LNCAP (cell line): ENCODE data around the gene B3GNT9.
A peak's percentile ranks its signal among the peaks of the same experiment; 100 is the strongest.

Experiments used
- CTCF ChIP-seq: fragments of 450-650 bp; IDR thresholded peaks from 2 replicates; pipeline ENCODE4 v1.5.1; 2017; ENCODE audit warnings: mild to moderate bottlenecking

The B3GNT9 gene

DNA sequence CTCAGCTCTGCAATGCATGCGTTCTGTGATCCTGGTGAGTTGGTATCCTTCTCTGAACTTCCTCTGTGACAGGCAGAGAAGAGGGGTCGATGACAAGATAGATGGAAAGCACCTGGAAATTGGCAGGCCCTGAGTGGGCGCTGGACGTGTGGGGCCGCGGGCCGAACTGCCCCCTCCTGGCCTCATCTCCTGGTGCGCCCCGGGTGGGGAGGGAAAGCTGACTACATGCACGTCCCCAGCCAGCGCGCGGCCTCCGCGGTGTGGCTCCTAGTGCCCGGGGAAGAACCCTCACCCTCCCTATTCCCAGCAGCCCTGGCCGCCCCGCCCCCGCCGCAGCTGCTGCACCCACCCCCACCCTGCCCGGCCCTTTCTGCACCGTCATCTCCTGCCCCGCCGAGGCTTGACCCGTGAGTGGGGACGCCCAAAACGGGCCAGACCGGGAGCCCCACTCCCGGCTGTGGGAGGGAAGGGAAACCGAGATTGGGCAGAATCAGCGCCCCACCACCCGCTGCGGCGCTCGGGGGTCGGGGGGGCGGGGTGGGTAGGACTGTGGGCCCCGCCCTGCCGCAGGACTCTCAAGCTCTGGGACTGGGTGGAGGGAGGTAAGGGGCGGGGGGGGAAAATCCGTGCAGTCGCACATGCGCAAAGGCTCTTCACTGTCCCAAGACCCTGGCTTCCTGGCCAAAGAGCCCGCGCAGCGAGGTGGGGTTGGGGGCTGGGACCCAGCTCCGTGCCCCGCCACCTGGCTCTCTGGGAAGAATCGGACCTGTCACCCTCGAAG, 19.6 kb upstream of the B3GNT9 start, which contains the start of gene NOL3:
TSS of gene NOL3 (plus strand) at position 371 of the 781 bp plus-strand sequence.
- no peak for TF ChIP-seq CTCF

- peak; percentile 31; the same call in 1 of the 2 replicates for TF ChIP-seq CTCF
Observed at GRCh38 chr16:67169642-67170167, 18.9 kb upstream of the B3GNT9 start.

- TF ChIP-seq CTCF = no peak
Observed at GRCh38 chr16:67169011-67169451, 18.2 kb upstream of the B3GNT9 start.

- TF ChIP-seq CTCF = no peak
Observed at GRCh38 chr16:67167588-67167987, 16.8 kb upstream of the B3GNT9 start.

DNA sequence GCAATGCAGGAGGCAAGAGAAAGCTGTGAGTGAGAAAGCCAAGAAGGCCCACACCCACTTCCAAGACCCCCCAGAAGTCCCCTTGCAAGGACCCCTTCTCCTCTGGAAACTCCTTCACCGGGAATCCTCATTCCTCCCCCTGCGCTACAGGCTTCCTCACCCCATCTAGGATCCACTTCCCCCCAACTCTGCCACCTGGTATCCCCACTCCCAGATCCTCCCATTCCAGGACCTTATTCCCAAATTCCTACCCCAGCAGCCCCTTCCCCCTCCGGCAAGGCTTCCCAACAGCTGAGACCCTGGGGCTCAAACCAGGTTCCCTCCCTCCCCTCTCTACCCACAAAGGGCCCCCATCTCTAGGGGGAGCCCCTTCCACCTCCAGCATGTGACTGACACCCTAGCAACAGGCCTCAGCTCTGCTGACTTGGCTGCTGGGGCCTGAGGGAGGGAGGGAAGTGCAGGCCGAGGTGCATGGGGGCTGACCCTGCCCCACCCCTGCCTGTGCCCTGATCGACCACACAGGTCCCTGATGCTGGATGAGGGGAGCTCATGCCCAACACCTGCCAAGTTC, 15.9 kb upstream of the B3GNT9 start:
- no peak for TF ChIP-seq CTCF

DNA sequence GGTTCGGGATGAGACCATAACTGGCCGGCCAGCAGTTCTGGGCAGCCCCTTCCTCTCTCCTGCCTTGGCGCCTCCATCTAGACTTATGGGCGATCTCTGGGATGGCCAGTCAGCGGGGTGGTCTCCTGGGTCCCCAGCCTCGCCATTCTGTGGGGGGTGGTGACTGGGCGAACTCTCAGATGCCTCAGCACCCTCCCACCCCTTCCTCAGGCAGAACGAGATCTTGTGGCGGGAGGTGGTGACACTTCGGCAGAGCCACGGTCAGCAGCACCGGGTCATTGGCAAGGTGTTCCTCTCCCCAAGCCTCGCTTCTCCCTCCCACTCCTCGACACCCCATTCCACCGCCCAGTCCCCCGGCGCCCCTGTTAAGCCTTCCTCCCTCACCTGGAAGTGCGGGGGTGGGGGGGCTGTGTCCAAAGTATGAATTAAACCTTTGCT, 15.3 kb upstream of the B3GNT9 start:
- TF ChIP-seq CTCF = no peak

DNA sequence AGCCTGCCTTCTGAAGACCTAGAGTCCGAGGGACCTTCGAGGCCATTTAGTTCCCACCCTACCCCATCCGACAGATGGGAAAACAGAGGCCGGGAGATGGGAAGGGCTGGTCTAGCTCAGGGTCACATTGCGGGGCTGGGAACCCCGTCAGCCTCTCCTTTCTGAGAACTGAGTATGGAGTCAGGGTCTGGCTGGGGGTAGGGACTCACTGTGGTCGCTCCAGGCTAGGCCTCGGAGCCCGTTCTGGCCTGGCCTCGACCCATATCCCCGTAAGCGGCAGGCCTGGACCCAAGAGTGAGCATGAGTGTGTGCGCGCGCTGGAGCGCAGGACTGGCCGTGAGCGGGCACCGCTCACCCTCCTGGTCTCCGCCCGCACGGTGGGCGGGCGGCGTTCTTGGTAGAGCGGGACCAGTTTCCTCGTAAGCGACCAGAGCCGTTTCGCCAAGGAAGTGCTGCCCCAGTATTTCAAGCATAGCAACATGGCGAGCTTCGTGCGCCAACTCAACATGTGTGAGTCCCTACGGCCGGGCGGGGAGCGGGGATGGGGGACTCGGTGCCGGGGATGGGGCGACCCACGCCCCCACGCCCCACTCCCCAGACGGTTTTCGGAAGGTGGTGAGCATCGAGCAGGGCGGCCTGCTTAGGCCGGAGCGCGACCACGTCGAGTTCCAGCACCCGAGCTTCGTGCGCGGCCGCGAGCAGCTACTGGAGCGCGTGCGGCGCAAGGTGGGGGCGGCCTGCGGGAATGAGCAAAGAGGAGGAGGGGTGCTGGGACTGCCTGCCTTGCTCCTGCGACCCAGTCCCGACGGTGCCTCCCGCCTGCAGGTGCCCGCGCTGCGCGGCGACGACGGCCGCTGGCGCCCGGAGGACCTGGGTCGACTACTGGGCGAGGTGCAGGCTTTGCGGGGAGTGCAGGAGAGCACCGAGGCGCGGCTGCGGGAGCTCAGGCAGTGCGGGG, 14.6 kb upstream of the B3GNT9 start:
- TF ChIP-seq CTCF = no peak
